Epithelial cell of proximal tubule (primary cell): ENCODE measurements around the gene NFKBIA. TPM values are rescaled to one million over a fixed set of nuclear protein-coding genes. Genes with fewer than 3 reads are reported as not detected.
A peak's percentile ranks its signal among the peaks of the same experiment; 100 is the strongest.

Experiments used
- DNase-seq: peaks from one replicate; pipeline ENCODE4 v3.0.0-alpha.2; 2011; ENCODE audit warnings: low read depth
- H3K4me3 ChIP-seq: 2 replicates; pipeline ENCODE4 v1.5.1; 2011; ENCODE audit warnings: low read depth, mild to moderate bottlenecking, low read length
- CTCF ChIP-seq: conservative IDR thresholded peaks from 2 replicates; pipeline ENCODE4 v1.5.1; 2012; ENCODE audit warnings: low read depth, mild to moderate bottlenecking, low read length
- total RNA-seq: library from RNA; depleted of rRNA; stranded (reverse); fragments of >200 nt; gene quantifications from 2 replicates; pipeline ENCODE4 v1.2.3, GENCODE V29; 2015

NFKBIA gene
- total RNA-seq, 1 donor from 2014 or later = 203 TPM

DNA sequence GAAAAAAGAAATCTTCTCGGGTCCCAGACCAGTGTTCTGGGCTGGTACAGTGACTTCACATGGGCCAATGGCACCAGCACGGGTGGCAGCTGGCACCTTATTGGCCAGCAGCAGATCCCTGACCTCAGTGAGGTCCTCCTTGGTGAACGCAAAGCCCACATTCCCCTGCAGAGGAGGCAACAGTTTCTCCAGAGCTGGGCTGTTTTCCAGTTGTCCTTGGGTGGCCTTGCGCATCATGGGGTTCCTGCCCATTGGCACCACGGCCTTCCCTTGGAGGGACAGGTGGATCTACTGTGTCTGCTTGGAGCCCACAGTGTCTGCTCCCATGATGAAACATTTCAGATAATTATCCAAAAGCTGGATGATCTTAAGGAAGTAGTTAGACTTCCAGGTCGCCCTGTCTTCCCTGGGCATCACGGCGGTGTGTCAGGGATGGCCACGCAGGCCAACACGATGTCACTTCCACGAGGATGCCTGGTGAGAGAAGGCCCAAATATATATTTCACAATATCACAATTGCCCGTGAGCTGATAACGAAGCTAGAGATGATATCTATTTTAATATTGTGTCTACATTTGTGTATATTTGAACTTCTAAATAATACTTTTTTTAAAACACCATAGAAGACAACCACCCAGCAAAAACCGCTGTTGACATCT lies 15.8 kb downstream of the NFKBIA start:
- DNase-seq = no peak
- H3K4me3 ChIP-seq = no peak overlapping the region
- TF ChIP-seq CTCF = no peak

GRCh38 chr14:35387713-35388579 lies 16.6 kb downstream of the NFKBIA start:
- no peak for TF ChIP-seq CTCF
- DNase-seq = no peak
- no peak overlapping the region for H3K4me3 ChIP-seq

DNA sequence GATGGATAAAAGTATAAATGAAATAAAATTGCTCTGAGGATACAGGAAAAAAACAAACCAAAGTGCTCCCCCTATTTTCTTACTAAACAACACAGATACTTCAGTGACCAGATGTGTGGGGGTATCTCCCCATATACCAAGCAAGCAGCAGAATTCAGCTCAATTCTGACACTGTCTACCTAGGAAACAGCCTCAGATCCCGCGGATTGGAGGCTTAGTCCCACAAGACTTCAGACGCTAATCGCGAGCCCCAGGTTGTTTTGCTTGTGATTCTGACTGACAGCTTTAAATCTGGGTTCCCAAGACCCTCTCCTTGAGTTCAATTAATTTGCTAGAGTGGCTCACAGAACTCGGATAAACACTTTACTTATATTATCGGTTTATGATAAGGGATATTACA lies 17.3 kb downstream of the NFKBIA start:
- DNase-seq = no peak
- H3K4me3 ChIP-seq = no peak overlapping the region
- no peak for TF ChIP-seq CTCF

DNA sequence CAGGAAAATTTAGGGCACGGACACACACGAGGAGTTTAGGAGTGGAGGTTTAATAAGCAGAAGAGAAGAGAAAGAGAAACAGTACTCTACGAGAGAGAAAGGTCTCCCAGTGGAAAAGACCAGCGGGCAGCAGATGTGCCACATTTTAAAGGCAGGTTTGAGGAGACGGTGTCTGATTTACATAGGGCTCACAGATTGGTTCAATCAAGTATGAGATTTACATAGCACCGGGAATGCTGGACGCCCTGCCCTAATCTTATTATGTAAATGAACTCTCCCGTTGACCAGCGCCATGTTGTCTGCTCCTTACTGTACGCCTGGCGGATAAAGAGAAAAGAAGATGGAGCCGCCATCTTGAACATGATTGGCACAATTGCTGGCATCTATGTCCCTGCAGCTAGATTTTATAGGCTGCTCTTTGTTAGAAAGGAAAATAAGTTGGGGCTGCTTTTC lies 17.9 kb downstream of the NFKBIA start:
- DNase-seq = no peak
- H3K4me3 ChIP-seq = no peak overlapping the region
- no peak for TF ChIP-seq CTCF

- H3K4me3 ChIP-seq = no peak overlapping the region
- peak; percentile 76 for DNase-seq
- no peak for TF ChIP-seq CTCF
Measured at GRCh38 chr14:35385042-35385839, 19.3 kb downstream of the NFKBIA start.

DNA sequence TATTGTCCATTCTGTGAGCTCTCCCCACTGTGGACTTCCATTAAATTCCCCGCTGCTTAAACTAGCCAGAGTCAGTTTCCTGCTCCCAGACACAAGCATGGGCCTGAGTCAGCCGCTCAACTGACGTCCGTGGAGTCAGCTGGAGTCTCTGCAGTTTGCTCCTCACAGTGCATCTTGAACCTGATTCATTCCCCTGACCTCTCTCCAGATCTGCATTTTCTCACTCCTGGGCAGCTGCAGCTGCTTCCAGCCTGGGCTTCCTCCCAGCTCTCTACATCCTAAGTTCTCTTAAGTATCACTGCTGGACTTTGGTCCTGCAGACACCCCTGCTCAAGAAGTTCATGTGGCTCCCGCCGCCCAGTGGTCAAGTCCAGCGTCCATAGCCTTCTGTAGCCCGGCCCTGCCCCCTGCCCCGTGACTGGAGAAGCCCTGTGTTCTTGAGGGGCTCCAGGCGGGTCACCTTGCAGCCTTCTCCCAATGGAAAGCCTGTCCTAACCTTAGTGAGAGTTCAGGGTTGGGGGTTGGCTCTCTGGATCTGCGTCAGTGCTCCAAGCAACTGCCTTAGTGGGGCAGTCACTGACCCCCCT lies 20.0 kb downstream of the NFKBIA start:
- no peak overlapping the region for H3K4me3 ChIP-seq
- peak; percentile 43 for TF ChIP-seq CTCF
- DNase-seq = peak; percentile 72
